Right lobe of liver (tissue), 6 donors: ENCODE data around the gene CYGB. TPM values are rescaled to one million over a fixed set of nuclear protein-coding genes. Genes with fewer than 3 reads are reported as not detected.
"Not testable (repeated sequence)": the region's sequence is repeated elsewhere in the genome, so short reads cannot be mapped to it uniquely, and the experiment has no call there.

ENCODE experiments used
- ATAC-seq, 4 donors: fragments of 200-7000 bp; cut with Tn5 transposase; one replicate each; pipeline ENCODE4 v1.9.1; 2020; ENCODE audit warnings: mild to moderate bottlenecking in 4 of 4, moderate library complexity in 4 of 4
- DNase-seq, 3 donors: peaks; one replicate each; pipeline ENCODE4 v3.0.0-alpha.2; 2020
- H3K27ac ChIP-seq, 3 donors: fragments of 200-600 bp; one replicate each; pipeline ENCODE4 v1.8.0; 2022
- H3K27me3 ChIP-seq, 2 donors: fragments of 200-600 bp; one replicate each; pipeline ENCODE4 v1.8.0; 2022
- H3K36me3 ChIP-seq, 4 donors: fragments of 200-600 bp; sonication (generic) in 1 of 4; one replicate each; pipeline versions ENCODE4 v1.5.1 to v1.8.0; 2017 to 2022; ENCODE audit warnings: control low read depth in 1 of 4
- H3K4me1 ChIP-seq, 4 donors: fragments of 200-600 bp; sonication (generic) in 1 of 4; one replicate each; pipeline versions ENCODE4 v1.5.1 to v1.8.0; 2017 to 2022; ENCODE audit warnings: control low read depth in 1 of 4
- H3K4me3 ChIP-seq, 3 donors: fragments of 200-600 bp; one replicate each; pipeline ENCODE4 v1.8.0; 2022
- H3K9me3 ChIP-seq, 4 donors: fragments of 200-600 bp; sonication (generic) in 1 of 4; one replicate each; pipeline versions ENCODE4 v1.5.1 to v1.8.0; 2017 to 2022; ENCODE audit warnings: control low read depth in 1 of 4
- POLR2A ChIP-seq: fragments of 450-650 bp; IDR thresholded peaks from one replicate; pipeline ENCODE4 v1.6.1; 2017; ENCODE audit warnings: antibody characterized with exemption, mild to moderate bottlenecking
- WGBS: methylation state at CpG from one replicate; pipeline ENCODE4 v1.1.6; 2018; ENCODE audit warnings: low coverage, low lambda C conversion rate; ENCODE audit not compliant: insufficient coverage; ENCODE audit errors: missing lambda C conversion rate; 5-methylcytosine and 5-hydroxymethylcytosine counted together
- intact Hi-C, 2 donors: fragments of 100-400 bp; cut with DNase I; formaldehyde crosslinking; loops; one replicate each; pipeline versions ENCODE4 v1.11.2 to v1.14.1; 2022
- total RNA-seq, 6 experiments: library from RNA; depleted of rRNA in 2 of 6; stranded (reverse); fragments of >200 nt in 2 of 6; fragmentation: NEBNext Ultra II Directional in 3 of 6; extraction: Animal tissue kit (Norgen Biotek cat#: 25700) in 3 of 6; gene quantifications; one replicate each; pipeline versions ENCODE4 v1.1.0 to v1.2.4, GENCODE V29; 2016 to 2023
- TF ChIP-seq, protein P1 (sequence below), 4 donors: fragments of 200-600 bp in 3 of 4; fragments of 450-650 bp in 1 of 4; IDR thresholded peaks; one replicate each; pipeline versions ENCODE4 v1.5.1 to v1.8.0; 2016 to 2022; ENCODE audit warnings: antibody characterized with exemption in 4 of 4, mild to moderate bottlenecking in 2 of 4
- donor health status: DM: no; HTN: yes; CAD: no.
- donor health status: DM: no; HTN: no; CAD: no.
- donor health status: DM: no; HTN: no; CAD: no.
- donor health status: DM: no; HTN: yes; CAD: no.
- donor health status: DM: no; HTN: yes; CAD: no.

The CYGB gene
- total RNA-seq, 6 experiments from 2014 or later, result 1.8 to 4.1 (median 3.1) TPM

DNA sequence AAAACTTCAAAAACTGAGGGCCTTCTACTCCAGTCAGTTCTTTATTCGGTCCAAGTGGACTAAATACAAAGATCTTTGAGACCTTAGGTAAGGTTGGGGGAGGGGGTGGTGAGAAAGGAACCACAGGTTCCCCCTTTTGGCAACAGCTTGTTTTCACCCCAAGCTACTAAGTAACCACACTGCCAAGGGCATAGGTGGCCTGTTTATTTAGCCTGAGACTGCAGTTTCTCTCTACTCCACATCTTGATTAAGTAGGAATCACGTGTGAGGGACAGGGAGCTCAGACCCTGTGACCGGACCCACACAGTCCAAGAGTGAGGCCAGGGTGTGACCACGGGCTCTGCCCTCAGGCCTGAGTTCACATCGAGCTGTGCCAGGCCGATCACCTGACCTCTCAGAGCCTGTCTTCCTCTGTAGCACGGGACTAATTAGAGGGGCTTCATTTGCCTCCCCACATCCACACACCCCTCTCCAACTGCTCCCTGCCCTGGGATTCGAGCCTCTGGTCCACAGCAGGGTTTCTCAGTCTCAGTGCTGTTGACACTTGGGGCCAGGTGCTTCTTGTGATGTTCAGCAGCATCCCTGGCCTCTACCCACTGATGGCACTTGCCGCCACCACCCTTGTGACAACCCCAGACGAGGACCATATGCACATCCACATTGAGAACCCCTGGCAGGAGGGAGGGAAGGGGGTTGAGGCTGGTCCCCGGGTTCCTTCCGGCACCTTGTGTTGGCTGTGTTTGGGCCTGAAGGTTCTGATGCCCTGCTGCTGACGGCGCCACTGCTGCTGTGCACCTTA lies 30.3 kb upstream of the CYGB start:
- intact Hi-C loops, result no loop called here
- ATAC-seq (peak; percentile 64 to 87 (median 74)), DNase-seq (peak; percentile 58 to 87 (median 83))
- TF ChIP-seq POLR2A, result no peak
- TF ChIP-seq, protein P1, sequence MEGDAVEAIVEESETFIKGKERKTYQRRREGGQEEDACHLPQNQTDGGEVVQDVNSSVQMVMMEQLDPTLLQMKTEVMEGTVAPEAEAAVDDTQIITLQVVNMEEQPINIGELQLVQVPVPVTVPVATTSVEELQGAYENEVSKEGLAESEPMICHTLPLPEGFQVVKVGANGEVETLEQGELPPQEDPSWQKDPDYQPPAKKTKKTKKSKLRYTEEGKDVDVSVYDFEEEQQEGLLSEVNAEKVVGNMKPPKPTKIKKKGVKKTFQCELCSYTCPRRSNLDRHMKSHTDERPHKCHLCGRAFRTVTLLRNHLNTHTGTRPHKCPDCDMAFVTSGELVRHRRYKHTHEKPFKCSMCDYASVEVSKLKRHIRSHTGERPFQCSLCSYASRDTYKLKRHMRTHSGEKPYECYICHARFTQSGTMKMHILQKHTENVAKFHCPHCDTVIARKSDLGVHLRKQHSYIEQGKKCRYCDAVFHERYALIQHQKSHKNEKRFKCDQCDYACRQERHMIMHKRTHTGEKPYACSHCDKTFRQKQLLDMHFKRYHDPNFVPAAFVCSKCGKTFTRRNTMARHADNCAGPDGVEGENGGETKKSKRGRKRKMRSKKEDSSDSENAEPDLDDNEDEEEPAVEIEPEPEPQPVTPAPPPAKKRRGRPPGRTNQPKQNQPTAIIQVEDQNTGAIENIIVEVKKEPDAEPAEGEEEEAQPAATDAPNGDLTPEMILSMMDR (IDR thresholded peaks at IDR 0.05), result no peak
- Histone ChIP-seq H3K9me3 (no peaks in the 10 kb centered on the region), H3K4me3 (no peak overlapping the region), H3K27ac (peak overlapping the region in 1 of 3 donors; percentile 20), H3K27me3 (no peaks in the 10 kb centered on the region), H3K4me1 (peaks cover 0 to 15% (median 6%) of the 10 kb centered on the region in 4 donors), H3K36me3 (peaks cover 0 to 29% (median 7%) of the 10 kb centered on the region in 4 donors)
- 38% methylated on average over 8 of the region's 14 CpGs for WGBS

DNA sequence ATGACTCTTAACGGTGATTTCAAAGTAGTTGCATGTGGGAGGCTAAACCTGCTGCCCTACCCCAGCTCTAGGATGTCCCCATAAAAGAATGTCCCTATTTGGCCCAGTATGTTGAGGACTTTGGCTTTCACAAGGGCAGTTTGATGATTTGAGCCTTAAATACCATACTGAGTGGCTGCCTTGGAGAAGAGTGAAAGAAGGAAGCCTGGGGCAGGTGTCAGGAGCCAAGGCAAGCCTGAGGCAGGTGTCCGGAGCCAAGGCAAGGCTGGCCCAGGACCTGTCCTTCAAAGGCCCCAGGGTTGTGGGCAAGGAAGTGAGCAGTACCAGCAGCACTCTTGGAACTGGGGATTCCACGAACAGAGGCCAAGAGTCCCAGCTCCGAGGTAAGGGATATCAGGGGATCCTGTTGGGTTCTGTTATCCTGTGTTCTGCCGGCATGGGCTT lies 29.5 kb upstream of the CYGB start:
- H3K9me3 ChIP-seq, result no peaks in the 10 kb centered on the region
- no peak for ATAC-seq

DNA sequence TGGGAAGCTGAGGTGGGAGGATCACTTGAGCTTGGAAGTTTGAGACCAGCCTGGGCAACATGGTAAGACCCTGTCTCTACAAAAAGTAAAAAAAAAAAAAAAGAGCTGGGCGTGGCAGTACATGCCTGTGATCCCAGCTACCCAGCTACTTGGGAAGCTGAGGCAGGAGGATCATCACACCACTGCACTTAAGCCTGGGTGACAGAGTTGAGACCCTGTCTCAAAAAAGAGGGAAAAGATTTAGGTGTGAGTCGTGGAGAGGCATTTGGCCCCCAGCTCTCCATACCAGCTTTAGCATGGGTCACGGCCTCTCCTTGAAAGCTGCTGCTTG lies 29.1 kb upstream of the CYGB start:
- Histone ChIP-seq H3K27ac (no peak overlapping the region), H3K27me3 (no peaks in the 10 kb centered on the region), H3K4me3 (no peak overlapping the region), H3K9me3 (no peaks in the 10 kb centered on the region), H3K4me1 (peaks cover 0 to 15% (median 6%) of the 10 kb centered on the region in 4 donors), H3K36me3 (peaks cover 0 to 38% (median 12%) of the 10 kb centered on the region in 4 donors)
- intact Hi-C loops, result no loop called here
- no peak for ATAC-seq
- WGBS, result 69% methylated on average over 2 of the region's 3 CpGs
- no peak for DNase-seq
- TF ChIP-seq POLR2A, result no peak
- TF ChIP-seq, protein P1 (IDR thresholded peaks at IDR 0.05), result no peak

More for the DNA sequence above, 29.5 kb upstream of the CYGB start:
- Histone ChIP-seq H3K27ac (peak overlapping the region in 1 of 3 donors; percentile 20), H3K4me3 (no peak overlapping the region), H3K27me3 (no peaks in the 10 kb centered on the region), H3K4me1 (peaks cover 0 to 15% (median 6%) of the 10 kb centered on the region in 4 donors), H3K36me3 (peaks cover 0 to 34% (median 8%) of the 10 kb centered on the region in 4 donors)
- no peak for DNase-seq
- 80% methylated on average over 3 of the region's 5 CpGs for WGBS
- intact Hi-C loops, result no loop called here
- no peak for TF ChIP-seq POLR2A
- TF ChIP-seq, protein P1 (IDR thresholded peaks at IDR 0.05), result no peak

DNA sequence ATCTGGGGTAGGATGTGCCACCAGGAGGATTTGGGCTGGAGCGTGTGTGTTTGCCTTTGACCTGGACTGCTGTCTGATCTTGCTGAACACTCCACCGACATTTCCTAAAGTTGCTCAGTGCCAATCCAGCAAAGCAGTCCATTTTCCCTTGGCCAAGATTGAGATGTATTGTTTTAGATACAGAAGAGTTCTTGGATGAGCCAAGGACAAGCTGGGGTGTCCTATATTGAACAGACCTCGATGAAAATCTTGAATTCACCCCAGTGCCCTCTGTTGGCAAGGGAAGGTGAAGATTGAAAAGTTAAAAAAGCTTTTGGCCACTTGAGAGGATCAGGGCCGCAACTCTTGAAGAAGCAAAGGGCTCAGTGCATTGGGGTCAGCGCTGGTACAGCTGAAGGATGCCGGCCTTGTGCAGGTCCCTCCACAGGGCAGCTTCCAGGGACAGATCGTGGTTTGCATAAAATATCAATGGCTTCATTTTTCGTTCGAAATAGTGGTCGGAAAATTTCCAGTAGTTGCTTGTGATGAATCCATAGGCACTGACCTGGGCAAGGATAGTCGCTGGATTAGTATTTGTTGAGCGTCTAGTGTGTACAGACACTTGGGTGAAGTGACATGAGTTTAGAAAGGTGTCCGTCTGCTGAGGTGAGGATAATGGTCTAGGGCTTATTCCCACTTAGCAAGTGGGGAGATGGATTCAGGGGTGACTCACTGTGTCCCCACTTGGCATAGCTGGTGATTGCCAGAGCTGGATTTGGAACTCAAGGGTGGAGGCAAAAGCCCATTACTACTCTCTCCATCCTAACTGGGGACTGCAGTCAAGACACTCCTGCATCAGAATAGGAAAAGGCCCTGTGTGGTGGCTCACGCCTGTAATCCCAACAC lies 28.5 kb upstream of the CYGB start:
- Histone ChIP-seq H3K4me1 (peaks cover 0 to 17% (median 6%) of the 10 kb centered on the region in 4 donors), H3K27me3 (no peaks in the 10 kb centered on the region), H3K9me3 (no peaks in the 10 kb centered on the region), H3K27ac (no peak overlapping the region), H3K36me3 (peaks cover 0 to 44% (median 15%) of the 10 kb centered on the region in 4 donors), H3K4me3 (no peak overlapping the region)
- ATAC-seq (no peak), DNase-seq (no peak)
- intact Hi-C loops, result no loop called here
- 93% methylated on average over 12 of the region's 14 CpGs for WGBS
- TF ChIP-seq, protein P1 (IDR thresholded peaks at IDR 0.05), result no peak
- TF ChIP-seq POLR2A, result no peak

DNA sequence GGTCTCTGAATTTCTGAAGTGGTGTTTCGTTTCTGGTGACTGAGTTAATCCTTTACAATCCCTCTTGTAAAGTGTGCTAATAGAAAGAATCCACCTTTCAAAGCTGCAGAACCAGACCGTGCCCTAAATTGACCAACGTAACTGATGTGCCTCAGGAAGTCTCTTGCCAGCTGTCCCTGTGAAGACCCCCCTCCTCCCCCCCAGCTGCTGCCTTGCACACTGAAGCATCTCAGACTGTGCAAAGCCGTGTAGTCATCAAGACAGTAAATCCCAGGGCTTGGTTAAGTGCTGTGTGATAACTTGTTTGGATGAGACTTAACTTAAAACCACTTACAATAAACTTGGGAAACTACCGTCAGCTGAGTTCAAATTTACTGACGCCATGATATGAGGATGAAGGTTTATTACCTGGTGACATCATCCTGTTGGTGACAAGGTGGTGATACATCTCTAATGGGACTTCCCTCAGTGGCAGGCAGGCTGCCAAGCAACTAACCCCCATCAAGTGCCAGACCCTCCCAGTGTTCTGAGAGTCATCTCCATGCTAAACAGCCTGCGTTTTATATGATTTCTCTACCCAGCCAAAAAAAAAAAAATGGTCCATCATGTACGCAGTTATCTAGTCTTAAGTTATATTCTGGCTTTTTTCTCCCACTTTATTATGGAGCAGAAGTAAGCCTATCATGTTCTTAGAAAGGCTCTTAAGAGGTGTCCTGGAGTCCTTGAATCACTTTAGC lies 27.6 kb upstream of the CYGB start:
- Histone ChIP-seq H3K36me3 (peaks cover 0 to 47% (median 16%) of the 10 kb centered on the region in 4 donors), H3K4me1 (peaks cover 0 to 23% (median 6%) of the 10 kb centered on the region in 4 donors)
- ATAC-seq, H3K27me3 ChIP-seq, H3K4me3 ChIP-seq, intact Hi-C loops, DNase-seq, H3K9me3 ChIP-seq, H3K27ac ChIP-seq: not testable (repeated sequence)
- WGBS, result 77% methylated on average over 6 of the region's 8 CpGs

DNA sequence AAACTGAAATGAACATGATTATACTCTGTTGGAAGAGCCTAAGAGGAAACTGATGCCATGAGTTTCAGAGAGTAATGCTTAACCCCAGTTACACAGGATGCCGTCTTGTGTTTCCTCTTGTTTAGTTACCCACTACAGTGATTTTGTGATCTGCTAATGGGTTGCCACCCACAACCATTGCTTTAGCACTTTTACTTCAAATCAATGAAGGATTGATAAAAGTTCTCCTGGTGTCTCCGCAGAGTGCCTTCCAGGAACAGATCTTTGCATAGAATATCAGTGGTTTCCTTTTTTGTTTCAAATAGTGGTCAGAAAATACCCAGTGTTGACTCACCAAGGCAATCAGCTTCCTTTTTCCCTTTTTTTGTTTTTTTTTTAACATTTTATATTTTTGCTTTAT lies 25.9 kb upstream of the CYGB start:
- ATAC-seq, H3K4me3 ChIP-seq, DNase-seq, H3K27me3 ChIP-seq, intact Hi-C loops, H3K27ac ChIP-seq, H3K9me3 ChIP-seq: not testable (repeated sequence)
- WGBS, result 48% methylated on average over 2 of the region's 2 CpGs
- Histone ChIP-seq H3K36me3 (peaks cover 0 to 47% (median 16%) of the 10 kb centered on the region in 4 donors), H3K4me1 (peaks cover 0 to 41% (median 8%) of the 10 kb centered on the region in 4 donors)
